ENCODE results near the gene MOB3B.
"Not testable (repeated sequence)": the region's sequence is repeated elsewhere in the genome, so short reads cannot be mapped to it uniquely, and the experiment has no call there.

Gene MOB3B

GRCh38 chr9:27442464-27442863, 87.2 kb downstream of the MOB3B start:
- no peak for DNase-seq

- no peak for DNase-seq
Measured at GRCh38 chr9:27441741-27442070, 87.9 kb downstream of the MOB3B start.

GRCh38 chr9:27440888-27441740, 88.5 kb downstream of the MOB3B start:
- DNase-seq, result no peak

GRCh38 chr9:27438522-27438921, 91.1 kb downstream of the MOB3B start:
- no peak for DNase-seq

- DNase-seq, result no peak
Measured at GRCh38 chr9:27437652-27438373, 91.8 kb downstream of the MOB3B start.

- no peak for DNase-seq
Measured at GRCh38 chr9:27436234-27436633, 93.4 kb downstream of the MOB3B start.

- no peak for DNase-seq
Measured at GRCh38 chr9:27433631-27434325, 95.8 kb downstream of the MOB3B start.

GRCh38 chr9:27432308-27432707, 97.3 kb downstream of the MOB3B start:
- DNase-seq, result no peak

GRCh38 chr9:27431543-27432147, 98.0 kb downstream of the MOB3B start:
- no peak for DNase-seq

- no peak for DNase-seq
Measured at GRCh38 chr9:27430750-27431535, 98.7 kb downstream of the MOB3B start.

GRCh38 chr9:27429917-27430316, 99.7 kb downstream of the MOB3B start:
- DNase-seq, result no peak

GRCh38 chr9:27429436-27429835, 100.2 kb downstream of the MOB3B start:
- DNase-seq, result no peak

- DNase-seq, result no peak
Measured at GRCh38 chr9:27428551-27428950, 101.1 kb downstream of the MOB3B start.

- DNase-seq, result no peak
Measured at GRCh38 chr9:27427272-27427643, 102.4 kb downstream of the MOB3B start.

GRCh38 chr9:27426511-27427271, 102.9 kb downstream of the MOB3B start:
- DNase-seq, result no peak

GRCh38 chr9:27425827-27426510, 103.6 kb downstream of the MOB3B start:
- no peak for DNase-seq

GRCh38 chr9:27423915-27424710, 105.5 kb downstream of the MOB3B start:
- DNase-seq, result no peak

- no peak for DNase-seq
Measured at GRCh38 chr9:27422279-27422834, 107.3 kb downstream of the MOB3B start.

- DNase-seq, result no peak
Measured at GRCh38 chr9:27421577-27421976, 108.0 kb downstream of the MOB3B start.

GRCh38 chr9:27419558-27419957, 110.1 kb downstream of the MOB3B start:
- DNase-seq, result not testable (repeated sequence)

Measured in stimulated activated CD4-positive, alpha-beta T cell treated with anti-CD3 and anti-CD28 coated beads, Interleukin-4, amount 100 ng/mL, for 24 hours (primary cell).